ENCODE measurements around the gene FA2H. TPM values are rescaled to one million over a fixed set of nuclear protein-coding genes. Genes with fewer than 3 reads are reported as not detected.
"Not testable (repeated sequence)": the region's sequence is repeated elsewhere in the genome, so short reads cannot be mapped to it uniquely, and the experiment has no call there.

FA2H gene
- total RNA-seq, 2 donors from 2014 or later, result not detected

DNA sequence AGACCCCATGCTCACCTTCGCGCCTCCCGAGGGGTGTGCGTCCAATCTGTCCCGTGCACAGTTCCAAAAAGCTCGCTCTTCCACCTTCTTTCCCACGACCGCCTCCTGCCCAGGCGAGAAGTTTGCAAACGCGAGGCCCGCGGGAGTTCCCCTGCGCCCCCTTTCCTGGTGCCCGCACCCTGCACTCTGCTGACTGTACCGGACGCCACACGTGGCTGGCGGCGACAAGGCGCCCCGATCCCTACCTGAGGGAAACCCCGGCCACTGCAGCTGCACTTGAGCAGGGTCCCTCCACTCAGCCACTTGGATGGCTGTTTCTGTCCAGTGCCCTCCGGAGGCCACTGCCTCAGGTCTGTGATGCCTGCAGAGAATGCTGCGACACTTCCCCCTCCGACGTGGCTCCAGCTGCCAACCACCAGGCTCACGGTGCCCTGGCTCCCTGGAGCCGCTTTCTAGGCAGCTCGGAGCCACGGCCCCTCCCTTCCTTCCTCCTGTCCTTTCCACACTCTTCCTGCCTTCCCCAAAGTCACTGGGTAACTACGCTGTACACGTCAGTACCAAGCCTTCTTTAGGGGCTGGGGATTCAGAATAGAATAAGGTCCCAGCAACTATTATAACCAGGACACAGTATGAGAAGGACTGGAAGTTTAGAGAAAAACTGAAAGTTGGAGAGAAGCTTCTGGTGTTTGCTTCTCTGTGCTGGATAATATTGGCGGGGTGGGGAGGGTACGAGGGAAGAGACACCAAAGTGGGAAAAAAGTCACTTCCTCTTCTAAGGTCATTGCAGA is 74.0 kb downstream of the FA2H start, which contains the start of gene MLKL:
MLKL (minus strand) TSS at position 425 of the 788 bp plus-strand sequence. CDS start 5,105 bp downstream, outside the sequence.
- ATAC-seq (replicated peaks in 1 of 2) (peak; percentile 76 to 77), DNase-seq (peak; percentile 71 to 77)
- peak within 1 kb of the TSS; percentile 98 to 99 for H3K4me3 Mint-ChIP-seq
- no peaks in the 10 kb centered on the region for H3K9me3 Mint-ChIP-seq
- peaks cover 68% of the 10 kb centered on the region for H3K4me1 Mint-ChIP-seq (ENCODE audit: low read depth)
- peaks cover 4 to 12% of the 10 kb centered on the region in 2 donors for H3K36me3 Mint-ChIP-seq (ENCODE audit: insufficient read depth in 2 of 2)
- no peaks in the 10 kb centered on the region for H3K27me3 Mint-ChIP-seq (ENCODE audit: low read depth)
- H3K27ac Mint-ChIP-seq, result peak within 1 kb of the TSS; percentile 99

DNA sequence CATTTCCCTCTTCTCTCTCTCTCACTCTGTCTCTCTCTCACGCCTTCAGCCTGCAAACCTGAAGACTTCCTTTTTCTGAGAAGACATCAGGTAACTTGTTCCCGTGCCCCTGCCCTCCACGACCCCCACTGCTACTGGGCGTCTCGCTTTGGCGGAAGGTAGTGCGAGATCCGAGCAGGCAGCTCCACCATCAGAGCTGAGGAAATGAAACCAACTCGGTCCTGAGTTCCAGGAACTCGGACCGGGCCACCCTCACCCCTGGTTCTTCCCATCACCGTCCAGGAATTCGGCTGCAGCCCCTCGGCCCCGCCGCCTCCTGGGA is 74.5 kb downstream of the FA2H start:
- peaks cover 70% of the 10 kb centered on the region for H3K4me1 Mint-ChIP-seq (ENCODE audit: low read depth)
- peak overlapping the region; percentile 99 for H3K27ac Mint-ChIP-seq
- H3K27me3 Mint-ChIP-seq (ENCODE audit: low read depth), result no peaks in the 10 kb centered on the region

DNA sequence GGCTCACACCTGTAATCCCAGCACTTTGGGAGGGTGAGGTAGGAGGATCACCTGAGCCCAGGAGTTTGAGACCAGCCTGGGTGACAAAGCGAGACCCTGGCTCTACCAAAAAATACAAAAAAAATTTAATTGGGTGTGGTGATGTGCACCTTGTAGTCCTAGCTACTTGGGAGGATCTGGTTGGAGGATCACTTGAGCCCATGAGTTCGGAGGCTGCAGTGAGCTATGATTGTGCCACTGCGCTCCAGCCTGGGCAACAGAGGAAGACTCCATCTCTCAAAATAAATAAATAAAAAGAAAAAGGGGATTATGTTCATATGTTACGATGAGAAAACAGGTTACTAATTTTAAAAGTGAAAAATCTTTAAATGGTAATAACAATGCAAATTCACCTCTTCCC is 75.0 kb downstream of the FA2H start:
- H3K4me1 Mint-ChIP-seq (ENCODE audit: low read depth), result peaks cover 67% of the 10 kb centered on the region
- peaks cover 8 to 14% of the 10 kb centered on the region in 2 donors for H3K36me3 Mint-ChIP-seq (ENCODE audit: insufficient read depth in 2 of 2)
- peak overlapping the region; percentile 82 to 98 for H3K4me3 Mint-ChIP-seq
- ATAC-seq (replicated peaks in 1 of 2), result no peak
- no peak for DNase-seq
- H3K27ac Mint-ChIP-seq, result peak overlapping the region; percentile 94
- no peaks in the 10 kb centered on the region for H3K9me3 Mint-ChIP-seq
- H3K27me3 Mint-ChIP-seq (ENCODE audit: low read depth), result no peaks in the 10 kb centered on the region

More for the DNA sequence above, 74.5 kb downstream of the FA2H start:
- no peaks in the 10 kb centered on the region for H3K9me3 Mint-ChIP-seq
- H3K4me3 Mint-ChIP-seq, result peak overlapping the region; percentile 98 to 99
- H3K36me3 Mint-ChIP-seq (ENCODE audit: insufficient read depth in 2 of 2), result peaks cover 8 to 14% of the 10 kb centered on the region in 2 donors
- ATAC-seq (replicated peaks in 1 of 2) (peak; percentile 14 to 20), DNase-seq (peak; percentile 38 to 39)

DNA sequence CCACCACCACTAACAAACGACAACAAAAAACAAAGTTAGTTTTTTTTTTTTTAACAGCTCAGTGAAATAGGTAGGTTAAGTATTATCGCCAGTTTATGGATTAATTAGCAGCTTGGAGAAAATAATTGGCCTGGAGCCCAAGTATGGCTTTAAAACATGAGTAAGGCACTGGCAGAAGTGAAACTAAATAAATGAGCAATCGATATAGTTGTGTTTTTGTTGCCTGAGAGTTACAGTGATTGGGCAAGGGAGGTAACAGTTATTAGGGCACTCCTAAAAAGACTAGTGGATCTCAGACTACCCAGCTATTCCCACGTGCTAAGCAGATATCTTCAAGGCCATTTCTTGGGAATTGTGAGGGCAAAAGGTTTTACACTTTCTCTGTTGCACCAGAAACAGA is 76.4 kb downstream of the FA2H start:
- Mint-ChIP-seq H3K4me1 (ENCODE audit: low read depth) (peaks cover 61% of the 10 kb centered on the region), H3K27me3 (ENCODE audit: low read depth) (no peaks in the 10 kb centered on the region), H3K4me3 (peak overlapping the region; percentile 82 to 98), H3K27ac (peak overlapping the region; percentile 94), H3K9me3 (no peaks in the 10 kb centered on the region), H3K36me3 (ENCODE audit: insufficient read depth in 2 of 2) (peaks cover 11 to 14% of the 10 kb centered on the region in 2 donors)
- ATAC-seq (replicated peaks in 1 of 2), result no peak
- no peak for DNase-seq

DNA sequence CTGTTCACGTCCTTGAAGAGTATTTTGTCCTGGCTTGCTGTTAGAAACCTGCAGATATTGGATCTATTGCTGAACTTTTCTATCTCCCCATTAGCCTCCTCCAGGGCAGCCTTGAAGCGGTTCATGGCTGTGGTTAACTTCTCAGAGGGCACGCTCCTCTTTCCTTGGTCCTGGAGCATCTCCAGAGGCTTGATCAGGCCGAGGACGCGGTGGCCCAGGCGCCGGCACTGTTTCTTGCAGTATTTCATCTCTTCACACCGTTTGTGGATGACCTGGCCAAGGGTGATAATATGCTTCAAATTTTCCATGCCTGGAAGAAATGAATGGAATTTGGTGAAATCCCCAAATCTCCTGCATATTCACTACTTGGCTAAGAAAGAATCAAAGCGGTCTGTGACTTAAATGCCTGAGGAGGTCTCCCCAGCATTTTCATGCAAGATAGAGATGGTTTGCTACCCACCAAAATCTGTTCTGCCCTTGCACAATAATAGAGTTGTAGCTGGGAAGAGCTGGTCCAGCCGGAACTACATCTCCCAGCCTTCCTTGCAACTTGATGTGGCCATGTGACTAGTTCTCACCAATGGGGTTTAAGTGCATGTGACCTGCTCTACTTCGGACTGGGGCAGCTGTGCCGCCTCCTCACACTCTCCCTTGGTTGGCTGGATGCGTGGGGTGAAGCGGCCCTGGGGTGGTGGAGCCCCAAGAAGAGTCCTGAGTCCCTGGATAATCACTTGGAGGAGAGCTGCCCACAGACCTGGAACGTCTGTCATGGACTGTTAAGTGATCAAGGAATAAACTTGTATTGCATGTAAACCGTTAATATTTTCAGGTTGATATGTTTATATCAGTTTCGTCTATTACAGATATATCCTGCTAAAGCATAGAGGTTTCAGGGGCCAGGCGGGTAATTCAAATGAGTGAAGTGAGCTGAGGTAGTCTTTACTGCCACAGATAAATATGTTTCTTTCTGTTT is 78.9 kb downstream of the FA2H start:
- Mint-ChIP-seq H3K36me3 (ENCODE audit: insufficient read depth in 2 of 2) (peaks cover 15 to 19% of the 10 kb centered on the region in 2 donors), H3K4me1 (ENCODE audit: low read depth) (peaks cover 47% of the 10 kb centered on the region), H3K27ac (peak overlapping the region; percentile 90), H3K4me3 (peak overlapping the region; percentile 88 to 97), H3K27me3 (ENCODE audit: low read depth) (no peaks in the 10 kb centered on the region), H3K9me3 (no peaks in the 10 kb centered on the region)
- DNase-seq, result peak; percentile 72 to 76
- peak; percentile 84 to 87 for ATAC-seq (replicated peaks in 1 of 2)

DNA sequence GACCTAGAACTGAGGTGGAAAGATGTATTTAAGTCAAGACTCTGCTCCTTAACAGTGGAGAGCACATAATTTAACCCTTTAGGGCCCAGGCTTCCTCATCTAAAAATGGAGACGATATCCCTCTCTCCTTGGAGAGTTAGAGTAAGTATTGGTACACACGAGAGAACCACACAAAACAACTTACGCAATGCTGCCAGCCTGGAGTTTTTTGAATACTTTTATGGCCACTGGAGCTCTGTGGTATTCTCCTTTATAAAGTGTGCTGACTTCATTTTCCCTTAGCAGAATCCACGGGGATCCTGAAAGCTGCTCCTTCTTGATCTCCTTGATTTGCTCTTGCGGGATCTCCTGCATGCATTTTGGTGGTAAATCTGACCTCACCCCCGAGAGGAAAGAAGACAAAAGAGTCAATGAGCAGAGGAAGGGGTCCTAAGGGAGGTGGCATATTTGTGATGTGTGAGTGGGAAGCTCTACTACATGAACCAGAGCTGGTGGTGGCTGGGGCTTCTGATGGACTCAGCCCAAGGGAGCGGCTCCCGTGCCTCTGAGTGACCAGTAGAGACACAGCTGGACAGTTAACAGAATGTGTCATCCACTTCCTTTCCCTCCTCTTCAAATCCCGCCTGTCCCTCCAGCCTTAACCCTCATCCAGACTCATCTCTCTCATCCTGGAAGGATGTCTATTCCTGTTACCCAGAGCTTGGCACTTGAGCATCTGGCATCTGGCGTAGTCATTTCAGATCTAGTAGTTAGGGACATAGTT is 83.3 kb downstream of the FA2H start:
- no peak overlapping the region for H3K27ac Mint-ChIP-seq
- no peak overlapping the region for H3K4me3 Mint-ChIP-seq
- ATAC-seq (replicated peaks in 1 of 2) (no peak), DNase-seq (no peak)
- peaks cover 16% of the 10 kb centered on the region for H3K4me1 Mint-ChIP-seq (ENCODE audit: low read depth)
- H3K36me3 Mint-ChIP-seq (ENCODE audit: insufficient read depth in 2 of 2), result peaks cover 10 to 32% of the 10 kb centered on the region in 2 donors
- H3K27me3 Mint-ChIP-seq (ENCODE audit: low read depth), result no peaks in the 10 kb centered on the region
- H3K9me3 Mint-ChIP-seq, result no peaks in the 10 kb centered on the region

DNA sequence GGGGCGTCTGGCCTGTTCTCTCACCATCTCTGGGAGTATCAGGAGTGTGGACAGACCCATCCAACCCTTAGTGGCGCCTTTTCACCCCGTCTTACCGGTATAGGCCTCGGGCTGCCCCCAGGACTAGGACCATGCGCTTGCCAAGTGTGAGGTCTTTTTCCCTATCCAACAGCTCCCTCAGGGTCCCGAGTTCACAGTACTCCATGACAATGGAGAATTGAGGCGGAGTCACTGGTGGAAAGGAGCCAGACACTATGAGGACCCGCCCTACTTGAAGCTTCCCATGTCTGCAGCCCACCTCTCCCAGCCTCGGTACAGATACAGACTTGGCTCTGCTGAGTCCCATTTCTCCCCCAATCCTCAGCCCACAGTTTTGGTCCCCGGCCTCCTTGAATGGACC is 92.1 kb downstream of the FA2H start:
- H3K4me3 Mint-ChIP-seq, result no peak overlapping the region
- DNase-seq (no peak), ATAC-seq (replicated peaks in 1 of 2) (no peak)
- H3K27me3 Mint-ChIP-seq (ENCODE audit: low read depth), result no peaks in the 10 kb centered on the region
- H3K4me1 Mint-ChIP-seq (ENCODE audit: low read depth), result no peaks in the 10 kb centered on the region
- H3K9me3 Mint-ChIP-seq, result no peaks in the 10 kb centered on the region
- peaks cover 5 to 17% of the 10 kb centered on the region in 2 donors for H3K36me3 Mint-ChIP-seq (ENCODE audit: insufficient read depth in 2 of 2)
- H3K27ac Mint-ChIP-seq, result no peak overlapping the region

DNA sequence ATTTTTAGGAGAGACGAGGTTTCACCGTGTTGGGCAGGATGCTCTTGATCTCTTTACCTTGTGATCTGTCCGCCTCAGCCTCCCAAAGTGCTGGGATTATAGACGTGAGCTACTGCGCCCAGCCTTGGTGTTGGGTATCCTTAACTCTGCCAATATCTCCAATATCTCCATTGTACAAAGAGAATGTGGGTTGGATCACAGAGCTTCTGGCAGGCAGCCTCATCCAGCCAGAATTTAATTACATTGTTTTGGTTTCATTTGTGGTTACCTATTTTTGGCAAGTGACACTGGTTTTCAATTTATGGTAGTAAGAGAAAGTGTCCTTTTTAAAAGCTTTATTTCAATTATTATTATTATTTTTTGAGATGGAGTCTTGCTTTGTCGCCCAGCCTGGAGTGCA is 93.9 kb downstream of the FA2H start:
- no peak overlapping the region for H3K4me3 Mint-ChIP-seq
- no peak for DNase-seq
- H3K9me3 Mint-ChIP-seq, result no peaks in the 10 kb centered on the region
- H3K27ac Mint-ChIP-seq, result no peak overlapping the region
- H3K36me3 Mint-ChIP-seq (ENCODE audit: insufficient read depth in 2 of 2), result peaks cover 6 to 17% of the 10 kb centered on the region in 2 donors
- no peaks in the 10 kb centered on the region for H3K27me3 Mint-ChIP-seq (ENCODE audit: low read depth)
- ATAC-seq (replicated peaks in 1 of 2), result no peak
- H3K4me1 Mint-ChIP-seq (ENCODE audit: low read depth), result no peaks in the 10 kb centered on the region

DNA sequence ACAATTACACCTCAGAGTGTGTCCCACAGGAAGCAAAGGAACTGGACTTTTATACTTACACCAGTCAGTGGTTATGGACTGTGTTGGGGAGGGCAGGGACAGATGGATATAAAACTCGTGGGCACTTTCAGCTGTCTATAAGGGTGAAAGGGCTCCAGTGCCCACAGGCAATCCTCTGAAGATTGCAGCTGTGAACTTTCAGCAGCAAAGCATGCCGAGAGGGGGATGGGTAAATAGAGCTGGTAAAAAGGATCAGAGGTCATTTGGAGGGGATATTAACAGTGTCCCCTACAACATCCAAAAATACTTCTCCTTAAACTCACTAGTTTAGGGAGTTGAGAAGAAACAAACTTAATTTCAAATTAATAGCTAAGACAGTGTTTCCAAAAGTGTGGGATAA is 94.6 kb downstream of the FA2H start:
- Mint-ChIP-seq H3K9me3 (no peaks in the 10 kb centered on the region), H3K4me1 (ENCODE audit: low read depth) (no peaks in the 10 kb centered on the region), H3K27ac (no peak overlapping the region), H3K27me3 (ENCODE audit: low read depth) (no peaks in the 10 kb centered on the region), H3K4me3 (no peak overlapping the region), H3K36me3 (ENCODE audit: insufficient read depth in 2 of 2) (peaks cover 6 to 20% of the 10 kb centered on the region in 2 donors)
- DNase-seq (no peak), ATAC-seq (replicated peaks in 1 of 2) (no peak)

DNA sequence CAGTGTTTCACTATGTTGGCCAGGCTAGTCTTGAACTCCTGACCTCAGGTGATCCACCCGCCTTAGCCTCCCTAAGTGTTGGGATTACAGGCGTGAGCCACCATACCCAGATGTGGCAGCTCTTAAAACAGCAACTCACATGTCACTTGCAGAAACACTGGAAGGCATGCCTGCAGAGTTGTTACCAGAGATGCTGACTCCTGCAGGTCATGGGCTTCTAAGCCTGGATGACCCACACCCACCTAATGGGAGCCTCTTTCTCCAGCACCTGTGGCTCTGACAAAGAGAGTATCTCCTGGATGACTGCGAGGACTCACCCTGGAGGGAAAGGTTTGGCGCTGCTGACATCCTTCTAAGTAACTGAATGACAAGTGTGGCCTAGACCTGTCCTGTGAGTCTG is 96.8 kb downstream of the FA2H start:
- Mint-ChIP-seq H3K27ac (no peak overlapping the region), H3K4me3 (no peak overlapping the region), H3K9me3 (no peaks in the 10 kb centered on the region)

DNA sequence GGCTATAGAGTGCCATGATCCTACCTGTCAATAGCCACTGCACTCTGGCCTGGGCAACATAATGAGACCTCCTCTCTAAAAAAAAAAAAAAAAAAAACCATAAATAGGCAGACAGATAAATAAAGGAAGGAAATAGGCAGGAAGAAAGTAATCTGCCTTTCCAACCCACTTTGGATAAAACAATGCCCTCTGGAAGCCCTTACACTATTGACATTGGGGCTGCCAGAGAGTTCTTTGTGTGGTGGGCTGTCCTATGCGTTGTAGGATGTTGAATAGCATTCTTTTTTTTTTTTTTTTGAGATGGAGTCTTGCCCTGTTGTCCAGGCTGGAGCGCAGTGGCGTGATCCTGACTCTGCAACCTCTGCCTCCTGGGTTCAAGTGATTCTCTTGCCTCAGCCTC is 100.7 kb downstream of the FA2H start:
- Mint-ChIP-seq H3K27me3 (ENCODE audit: low read depth) (no peaks in the 10 kb centered on the region), H3K4me3 (no peak overlapping the region), H3K4me1 (ENCODE audit: low read depth) (no peaks in the 10 kb centered on the region), H3K27ac (no peak overlapping the region), H3K36me3 (ENCODE audit: insufficient read depth in 2 of 2) (peaks cover 8 to 17% of the 10 kb centered on the region in 2 donors), H3K9me3 (no peaks in the 10 kb centered on the region)
- no peak for DNase-seq
- ATAC-seq (replicated peaks in 1 of 2), result no peak

More for the DNA sequence above, 96.8 kb downstream of the FA2H start:
- no peak for ATAC-seq (replicated peaks in 1 of 2)
- Mint-ChIP-seq H3K36me3 (ENCODE audit: insufficient read depth in 2 of 2) (peaks cover 7 to 16% of the 10 kb centered on the region in 2 donors), H3K4me1 (ENCODE audit: low read depth) (no peaks in the 10 kb centered on the region), H3K27me3 (ENCODE audit: low read depth) (no peaks in the 10 kb centered on the region)
- no peak for DNase-seq

DNA sequence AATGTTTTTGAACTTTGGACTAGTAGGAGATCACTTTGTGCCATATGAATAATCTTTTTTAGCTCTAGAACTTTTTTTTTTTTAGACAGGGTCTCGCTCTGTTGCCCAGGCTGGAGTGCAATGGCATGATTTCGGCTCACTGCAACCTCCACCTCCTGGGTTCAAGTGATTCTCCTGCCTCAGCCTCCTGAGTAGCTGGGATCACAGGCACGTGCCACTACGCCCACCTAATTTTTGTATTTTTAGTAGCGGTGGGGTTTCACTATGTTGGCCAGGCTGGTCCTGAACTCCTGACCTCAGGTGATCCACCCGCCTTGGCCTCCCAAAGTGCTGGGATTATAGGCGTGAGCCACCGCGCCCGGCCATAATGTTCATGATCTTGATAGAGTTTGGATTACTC is 105.7 kb downstream of the FA2H start:
- H3K9me3 Mint-ChIP-seq; H3K27me3 Mint-ChIP-seq (ENCODE audit: low read depth); ATAC-seq (replicated peaks in 1 of 2); DNase-seq; H3K4me3 Mint-ChIP-seq; H3K27ac Mint-ChIP-seq: not testable (repeated sequence)
- Mint-ChIP-seq H3K36me3 (ENCODE audit: insufficient read depth in 2 of 2) (peaks cover 11 to 24% of the 10 kb centered on the region in 2 donors), H3K4me1 (ENCODE audit: low read depth) (peaks cover 28% of the 10 kb centered on the region)

Measured in activated T-cell treated with anti-CD3 and anti-CD28 coated beads, Interleukin-2, amount 50 U/mL, for 72 hours (primary cell).